Prostate gland (tissue), 2 donors: ENCODE results near the gene PLEKHM1.

ENCODE experiments used
- POLR2A ChIP-seq: fragments of 450-650 bp; IDR thresholded peaks from one replicate; pipeline ENCODE4 v1.6.1; 2016; ENCODE audit warnings: antibody characterized with exemption, mild to moderate bottlenecking
- POLR2AphosphoS5 ChIP-seq: sonication (generic); formaldehyde crosslinking; IDR thresholded peaks from one replicate; pipeline ENCODE4 v1.6.1; 2017; ENCODE audit warnings: antibody characterized with exemption
- TF ChIP-seq, protein P1 (sequence below), 4 experiments: fragments of 200-600 bp in 2 of 4; fragments of 450-650 bp in 2 of 4; sonication (generic) in 2 of 4; IDR thresholded peaks; 1 replicate in 3 of 4; 2 replicates in 1 of 4; pipeline ENCODE4 v1.5.1; 2016 to 2019; ENCODE audit warnings: antibody characterized with exemption in 4 of 4, mild to moderate bottlenecking in 2 of 4, moderate library complexity in 2 of 4

DNA sequence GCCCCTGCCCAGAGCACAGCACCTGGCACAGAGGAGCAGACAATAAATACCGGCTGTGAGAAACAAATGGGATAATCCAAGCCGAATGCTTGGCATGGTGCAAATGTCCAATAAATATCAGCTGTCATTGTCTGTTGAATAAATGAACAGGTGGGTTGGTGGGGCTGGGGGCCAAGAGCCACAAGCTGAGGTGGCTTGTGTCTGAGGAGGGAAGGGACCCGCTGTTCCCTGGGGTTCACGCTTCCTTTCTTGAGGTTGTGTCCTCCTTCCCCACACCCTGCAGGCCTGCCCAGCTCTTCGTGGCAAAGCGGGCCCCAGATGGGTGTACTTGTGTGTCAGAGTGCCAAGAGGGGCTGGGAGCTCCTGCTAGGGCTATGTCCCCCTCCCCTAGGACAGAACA, 96.4 kb downstream of the PLEKHM1 start:
- TF ChIP-seq, protein P1, sequence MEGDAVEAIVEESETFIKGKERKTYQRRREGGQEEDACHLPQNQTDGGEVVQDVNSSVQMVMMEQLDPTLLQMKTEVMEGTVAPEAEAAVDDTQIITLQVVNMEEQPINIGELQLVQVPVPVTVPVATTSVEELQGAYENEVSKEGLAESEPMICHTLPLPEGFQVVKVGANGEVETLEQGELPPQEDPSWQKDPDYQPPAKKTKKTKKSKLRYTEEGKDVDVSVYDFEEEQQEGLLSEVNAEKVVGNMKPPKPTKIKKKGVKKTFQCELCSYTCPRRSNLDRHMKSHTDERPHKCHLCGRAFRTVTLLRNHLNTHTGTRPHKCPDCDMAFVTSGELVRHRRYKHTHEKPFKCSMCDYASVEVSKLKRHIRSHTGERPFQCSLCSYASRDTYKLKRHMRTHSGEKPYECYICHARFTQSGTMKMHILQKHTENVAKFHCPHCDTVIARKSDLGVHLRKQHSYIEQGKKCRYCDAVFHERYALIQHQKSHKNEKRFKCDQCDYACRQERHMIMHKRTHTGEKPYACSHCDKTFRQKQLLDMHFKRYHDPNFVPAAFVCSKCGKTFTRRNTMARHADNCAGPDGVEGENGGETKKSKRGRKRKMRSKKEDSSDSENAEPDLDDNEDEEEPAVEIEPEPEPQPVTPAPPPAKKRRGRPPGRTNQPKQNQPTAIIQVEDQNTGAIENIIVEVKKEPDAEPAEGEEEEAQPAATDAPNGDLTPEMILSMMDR (IDR thresholded peaks at IDR 0.05): no peak
- no peak for TF ChIP-seq POLR2AphosphoS5
- no peak for TF ChIP-seq POLR2A
